ENCODE data around the gene CGREF1. TPM values are rescaled to one million over a fixed set of nuclear protein-coding genes. Genes with fewer than 3 reads are reported as not detected.

The CGREF1 gene
- total RNA-seq, 1 donor from 2014 or later, result 0.43 TPM

DNA sequence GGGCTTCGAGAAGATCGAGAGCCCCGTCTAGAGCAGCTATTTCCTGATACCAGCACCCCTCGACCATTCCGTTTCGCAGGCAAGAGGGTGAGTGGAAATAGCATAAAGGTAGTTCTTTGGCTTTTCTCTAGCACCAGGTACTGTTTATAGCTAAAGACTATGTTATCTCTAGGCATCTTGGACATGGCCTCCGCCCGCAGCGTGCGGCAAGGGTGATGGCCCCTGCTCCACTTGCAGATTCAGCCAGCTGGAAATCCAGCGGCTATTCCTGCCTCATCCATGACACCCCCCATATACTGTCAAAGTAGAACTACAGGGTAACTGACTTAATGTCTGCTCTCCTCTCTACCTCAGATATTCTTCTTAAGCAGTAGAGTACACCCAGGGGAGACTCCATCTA is 64.2 kb downstream of the CGREF1 start:
- TF ChIP-seq, protein P1, sequence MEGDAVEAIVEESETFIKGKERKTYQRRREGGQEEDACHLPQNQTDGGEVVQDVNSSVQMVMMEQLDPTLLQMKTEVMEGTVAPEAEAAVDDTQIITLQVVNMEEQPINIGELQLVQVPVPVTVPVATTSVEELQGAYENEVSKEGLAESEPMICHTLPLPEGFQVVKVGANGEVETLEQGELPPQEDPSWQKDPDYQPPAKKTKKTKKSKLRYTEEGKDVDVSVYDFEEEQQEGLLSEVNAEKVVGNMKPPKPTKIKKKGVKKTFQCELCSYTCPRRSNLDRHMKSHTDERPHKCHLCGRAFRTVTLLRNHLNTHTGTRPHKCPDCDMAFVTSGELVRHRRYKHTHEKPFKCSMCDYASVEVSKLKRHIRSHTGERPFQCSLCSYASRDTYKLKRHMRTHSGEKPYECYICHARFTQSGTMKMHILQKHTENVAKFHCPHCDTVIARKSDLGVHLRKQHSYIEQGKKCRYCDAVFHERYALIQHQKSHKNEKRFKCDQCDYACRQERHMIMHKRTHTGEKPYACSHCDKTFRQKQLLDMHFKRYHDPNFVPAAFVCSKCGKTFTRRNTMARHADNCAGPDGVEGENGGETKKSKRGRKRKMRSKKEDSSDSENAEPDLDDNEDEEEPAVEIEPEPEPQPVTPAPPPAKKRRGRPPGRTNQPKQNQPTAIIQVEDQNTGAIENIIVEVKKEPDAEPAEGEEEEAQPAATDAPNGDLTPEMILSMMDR (IDR thresholded peaks at IDR 0.05), result no peak
- ATAC-seq (no peak), DNase-seq (no peak)
- Histone ChIP-seq H3K36me3 (peaks cover 50% of the 10 kb centered on the region), H3K27me3 (no peaks in the 10 kb centered on the region), H3K9me3 (no peaks in the 10 kb centered on the region), H3K4me1 (peaks cover 6% of the 10 kb centered on the region), H3K4me3 (no peak overlapping the region), H3K27ac (no peak overlapping the region)
- intact Hi-C loops (cut with DNase I), result no loop called here

DNA sequence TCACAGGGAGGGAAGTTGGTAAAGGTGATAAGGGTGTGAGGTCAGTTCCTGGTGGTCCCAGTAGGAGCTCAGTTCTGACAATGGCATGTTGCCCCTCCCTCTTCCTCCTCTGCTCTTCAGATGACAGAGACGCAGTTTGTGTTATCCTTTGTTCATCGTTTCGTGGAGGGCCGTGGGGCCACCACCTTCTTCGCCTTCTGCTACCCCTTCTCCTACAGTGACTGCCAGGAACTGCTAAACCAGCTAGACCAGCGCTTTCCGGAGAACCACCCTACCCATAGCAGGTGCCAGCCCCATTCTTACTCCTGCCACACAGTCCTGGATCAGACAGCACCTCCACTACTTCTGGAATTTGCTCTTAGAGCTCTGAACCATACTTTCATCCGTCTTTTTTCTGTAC is 65.2 kb downstream of the CGREF1 start:
- ATAC-seq (no peak), DNase-seq (no peak)
- H3K4me3 ChIP-seq, result no peak overlapping the region
- peaks cover 44% of the 10 kb centered on the region for H3K36me3 ChIP-seq
- H3K27me3 ChIP-seq, result no peaks in the 10 kb centered on the region
- H3K27ac ChIP-seq, result no peak overlapping the region
- H3K4me1 ChIP-seq, result peaks cover 13% of the 10 kb centered on the region
- no peaks in the 10 kb centered on the region for H3K9me3 ChIP-seq
- TF ChIP-seq, protein P1 (IDR thresholded peaks at IDR 0.05), result no peak
- intact Hi-C loops (cut with DNase I), result no loop called here

GRCh38 chr2:27053321-27053720 is 65.6 kb downstream of the CGREF1 start:
- Histone ChIP-seq H3K4me1 (peaks cover 13% of the 10 kb centered on the region), H3K9me3 (no peaks in the 10 kb centered on the region), H3K4me3 (no peak overlapping the region), H3K27me3 (no peaks in the 10 kb centered on the region), H3K27ac (no peak overlapping the region), H3K36me3 (peaks cover 41% of the 10 kb centered on the region)
- intact Hi-C loops (cut with DNase I), result no loop called here
- DNase-seq, result no peak
- ATAC-seq, result no peak
- TF ChIP-seq, protein P1 (IDR thresholded peaks at IDR 0.05), result no peak

- TF ChIP-seq, protein P1 (IDR thresholded peaks at IDR 0.05), result no peak
- Histone ChIP-seq H3K27me3 (no peaks in the 10 kb centered on the region), H3K4me1 (peaks cover 13% of the 10 kb centered on the region), H3K27ac (peak overlapping the region; percentile 78), H3K4me3 (peak overlapping the region; percentile 85), H3K36me3 (peaks cover 37% of the 10 kb centered on the region), H3K9me3 (no peaks in the 10 kb centered on the region)
- no peak for ATAC-seq
- intact Hi-C loops (cut with DNase I), result no loop called here
- peak; percentile 82 for DNase-seq
Observed at GRCh38 chr2:27051902-27052645, 66.9 kb downstream of the CGREF1 start.

DNA sequence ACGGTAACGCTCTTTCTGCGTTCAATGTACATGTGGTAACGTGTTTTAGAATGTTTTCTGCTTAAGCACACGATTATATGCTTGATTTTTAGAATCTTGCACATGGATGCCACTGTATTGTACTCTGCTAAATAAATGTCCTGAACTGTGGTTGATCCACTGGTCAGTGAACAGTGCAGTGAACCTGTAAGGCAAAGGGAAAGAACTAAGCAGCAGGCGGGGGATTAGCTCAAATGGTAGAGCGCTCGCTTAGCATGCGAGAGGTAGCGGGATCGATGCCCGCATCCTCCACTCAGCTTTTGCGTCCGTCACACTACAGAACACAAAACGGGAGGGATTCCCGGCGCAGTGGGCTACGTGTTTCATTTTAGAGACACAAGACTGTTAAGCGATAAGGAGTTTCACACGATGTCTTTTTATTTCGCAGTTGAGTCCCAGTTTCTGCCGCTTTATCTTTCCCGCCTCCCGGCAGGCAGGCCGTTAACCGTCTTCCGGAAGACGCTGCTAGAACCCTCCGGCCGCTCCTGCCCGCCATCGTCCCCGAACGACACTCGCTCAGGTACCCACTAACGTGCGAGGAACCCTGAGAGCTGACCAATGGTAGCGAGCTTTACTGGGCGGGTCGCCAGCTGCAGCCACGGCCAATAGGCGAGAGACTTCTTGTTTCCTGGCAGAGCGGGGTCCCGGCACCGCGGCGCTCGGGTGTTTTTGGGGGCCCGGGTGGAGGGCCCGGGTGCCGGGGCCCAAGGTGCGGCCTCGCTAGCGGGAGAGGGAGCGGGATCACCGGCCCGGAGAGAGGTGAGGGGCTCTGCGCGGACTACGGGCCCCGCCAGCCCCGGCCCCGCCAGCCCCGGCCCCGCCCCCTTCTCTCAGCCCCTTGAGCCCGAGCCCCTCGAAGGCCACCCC is 67.7 kb downstream of the CGREF1 start, which contains the start of gene AGBL5:
TSS of gene AGBL5 (plus strand) at position 673 of the 906 bp plus-strand sequence. CDS start 1,291 bp downstream, outside the sequence.
- Histone ChIP-seq H3K4me1 (peaks cover 13% of the 10 kb centered on the region), H3K27me3 (no peaks in the 10 kb centered on the region), H3K9me3 (no peaks in the 10 kb centered on the region), H3K36me3 (peaks cover 31% of the 10 kb centered on the region), H3K27ac (peak within 1 kb of the TSS; percentile 78), H3K4me3 (peak within 1 kb of the TSS; percentile 85)
- DNase-seq (peak; percentile 97), ATAC-seq (peak; percentile 89)
- intact Hi-C loops (cut with DNase I), result no loop called here
- TF ChIP-seq, protein P1 (IDR thresholded peaks at IDR 0.05), result no peak

Other genes starting within 250 kb of the CGREF1 start
- 23.0 TPM for gene MAPRE3, start 148.5 kb downstream of the CGREF1 start, total RNA-seq
- gene TMEM214, start 86.2 kb downstream of the CGREF1 start, total RNA-seq, result 68.0 TPM
- gene AGBL5, start 67.5 kb downstream of the CGREF1 start, total RNA-seq, result 14.0 TPM
- gene OST4, start 47.5 kb downstream of the CGREF1 start, total RNA-seq, result 248 TPM
- gene EMILIN1, start 40.5 kb downstream of the CGREF1 start, total RNA-seq, result 84.6 TPM
- 4.9 TPM for gene KHK, start 32.4 kb downstream of the CGREF1 start, total RNA-seq
- 0.35 TPM for gene ABHD1, start 4.7 kb upstream of the CGREF1 start, total RNA-seq
- gene PREB, start 15.5 kb upstream of the CGREF1 start, total RNA-seq, result 42.1 TPM
- gene PRR30, start 20.3 kb upstream of the CGREF1 start, total RNA-seq, result not detected
- not detected for gene TCF23, start 29.9 kb upstream of the CGREF1 start, total RNA-seq
- 102 TPM for gene ATRAID, start 92.9 kb upstream of the CGREF1 start, total RNA-seq
- gene SLC5A6, start 93.1 kb upstream of the CGREF1 start, total RNA-seq, result 24.5 TPM
- gene CAD, start 98.2 kb upstream of the CGREF1 start, total RNA-seq, result 27.1 TPM
- 0.58 TPM for gene SLC30A3, start 143.9 kb upstream of the CGREF1 start, total RNA-seq
- gene DNAJC5G, start 156.3 kb upstream of the CGREF1 start, total RNA-seq, result not detected
- gene TRIM54, start 163.3 kb upstream of the CGREF1 start, total RNA-seq, result not detected
- gene UCN, start 189.3 kb upstream of the CGREF1 start, total RNA-seq, result 2.8 TPM
- 80.4 TPM for gene MPV17, start 204.0 kb upstream of the CGREF1 start, total RNA-seq
- gene GTF3C2, start 237.6 kb upstream of the CGREF1 start, total RNA-seq, result 54.4 TPM